ENCODE data around the gene TLCD3A.

TLCD3A gene

GRCh38 chr17:720706-721539, 11.5 kb upstream of the TLCD3A start:
- no peak overlapping the region for H3K4me3 Mint-ChIP-seq
- no peak overlapping the region for H3K27ac Mint-ChIP-seq
- no peak for TF ChIP-seq CTCF (IDR thresholded peaks at IDR 0.05)
- H3K9me3 Mint-ChIP-seq: peaks cover 4% of the 10 kb centered on the region
- no peak for DNase-seq
- H3K36me3 Mint-ChIP-seq (ENCODE audit: low read depth): peaks cover 5% of the 10 kb centered on the region
- peaks cover 10% of the 10 kb centered on the region for H3K4me1 Mint-ChIP-seq
- peaks cover 21% of the 10 kb centered on the region for H3K27me3 Mint-ChIP-seq (ENCODE audit: low read depth, poor library complexity)

DNA sequence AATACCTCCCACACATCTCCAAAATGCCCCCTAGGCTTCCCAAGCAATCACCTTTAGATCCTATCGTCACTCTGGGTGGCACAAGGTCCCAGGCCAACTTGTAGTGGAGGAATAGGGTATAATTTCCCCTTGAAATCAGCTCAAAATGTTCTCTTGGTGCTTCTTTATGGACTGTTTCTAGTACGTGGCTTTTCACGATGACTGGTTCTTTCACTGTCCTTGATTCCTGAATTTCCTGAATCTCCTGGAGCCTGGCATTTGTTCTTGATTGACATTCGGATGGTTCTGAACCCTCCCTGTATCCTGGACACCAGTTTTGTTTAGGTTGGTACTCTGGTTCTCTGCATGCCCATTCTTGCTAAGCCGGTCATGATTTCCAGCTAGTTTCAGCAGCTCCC, 10.9 kb upstream of the TLCD3A start:
- no peak for TF ChIP-seq CTCF (IDR thresholded peaks at IDR 0.05)
- Mint-ChIP-seq H3K4me1 (peaks cover 10% of the 10 kb centered on the region), H3K36me3 (ENCODE audit: low read depth) (peaks cover 5% of the 10 kb centered on the region), H3K9me3 (peaks cover 4% of the 10 kb centered on the region), H3K4me3 (no peak overlapping the region), H3K27ac (no peak overlapping the region), H3K27me3 (ENCODE audit: low read depth, poor library complexity) (peaks cover 27% of the 10 kb centered on the region)
- no peak for DNase-seq

DNA sequence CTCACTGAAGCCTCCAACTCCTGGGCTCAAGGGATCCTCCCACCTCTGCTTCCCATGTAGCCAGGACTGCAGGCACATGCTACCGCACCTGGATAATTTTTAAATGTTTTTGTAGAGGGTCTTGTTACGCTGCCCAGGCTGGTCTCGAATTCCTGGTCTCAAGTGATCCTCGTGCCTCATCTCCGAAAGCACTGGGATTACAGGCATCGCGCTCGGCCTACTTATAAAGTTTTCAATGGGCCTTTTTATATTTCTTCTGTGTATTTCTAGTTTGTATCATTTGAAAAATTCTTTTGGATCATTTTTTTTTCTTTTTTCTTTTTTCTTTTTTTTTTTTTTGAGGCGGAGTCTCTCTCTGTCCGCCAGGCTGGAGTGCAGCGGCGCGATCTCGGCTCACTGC, 7.3 kb upstream of the TLCD3A start:
- Mint-ChIP-seq H3K4me1 (no peaks in the 10 kb centered on the region), H3K36me3 (ENCODE audit: low read depth) (peaks cover 6% of the 10 kb centered on the region), H3K9me3 (peaks cover 9% of the 10 kb centered on the region), H3K27ac (no peak overlapping the region), H3K27me3 (ENCODE audit: low read depth, poor library complexity) (peaks cover 25% of the 10 kb centered on the region), H3K4me3 (no peak overlapping the region)
- TF ChIP-seq CTCF (IDR thresholded peaks at IDR 0.05): no peak
- no peak for DNase-seq

DNA sequence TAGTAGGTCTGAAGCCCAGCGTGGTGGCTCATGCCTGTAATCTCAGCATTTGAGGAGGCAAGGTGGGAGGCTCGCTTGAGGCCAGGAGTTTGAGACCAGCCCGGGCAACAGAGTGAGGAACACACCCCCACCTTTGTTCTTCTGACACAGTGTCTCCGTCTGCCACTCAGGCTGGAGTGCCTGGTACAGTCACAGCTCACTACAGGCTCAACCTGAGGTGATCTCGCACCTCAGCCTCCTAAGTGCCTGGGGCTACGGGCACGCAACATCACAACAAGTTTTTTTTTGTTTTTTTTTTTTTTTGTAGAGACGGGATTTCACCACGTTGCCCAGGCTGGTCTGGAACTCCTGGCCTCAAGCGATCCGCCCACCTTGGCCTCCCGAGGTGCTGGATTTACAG, 6.7 kb upstream of the TLCD3A start:
- H3K27ac Mint-ChIP-seq: no peak overlapping the region
- no peak for TF ChIP-seq CTCF (IDR thresholded peaks at IDR 0.05)
- H3K27me3 Mint-ChIP-seq (ENCODE audit: low read depth, poor library complexity): peaks cover 21% of the 10 kb centered on the region
- peaks cover 6% of the 10 kb centered on the region for H3K36me3 Mint-ChIP-seq (ENCODE audit: low read depth)
- DNase-seq: no peak
- H3K4me3 Mint-ChIP-seq: no peak overlapping the region
- H3K4me1 Mint-ChIP-seq: peaks cover 6% of the 10 kb centered on the region
- H3K9me3 Mint-ChIP-seq: peaks cover 9% of the 10 kb centered on the region

GRCh38 chr17:726271-726919, 6.0 kb upstream of the TLCD3A start:
- H3K27me3 Mint-ChIP-seq (ENCODE audit: low read depth, poor library complexity): peaks cover 24% of the 10 kb centered on the region

More at GRCh38 chr17:726271-726919, 6.0 kb upstream of the TLCD3A start:
- DNase-seq: no peak
- Mint-ChIP-seq H3K4me1 (peaks cover 12% of the 10 kb centered on the region), H3K27ac (no peak overlapping the region), H3K36me3 (ENCODE audit: low read depth) (peaks cover 6% of the 10 kb centered on the region), H3K4me3 (no peak overlapping the region), H3K9me3 (peaks cover 9% of the 10 kb centered on the region)
- no peak for TF ChIP-seq CTCF (IDR thresholded peaks at IDR 0.05)
